Activated CD4-positive, alpha-beta T cell treated with anti-CD3 and anti-CD28 coated beads for 36 hours (primary cell): Measurements from ENCODE around the gene CDH5. TPM values are rescaled to one million over a fixed set of nuclear protein-coding genes. Genes with fewer than 3 reads are reported as not detected.

Experiments
- ATAC-seq: fragments of 200-7000 bp; cut with Tn5 transposase; one replicate; pipeline ENCODE4 v1.10.0; 2021; ENCODE audit warnings: mild to moderate bottlenecking, moderate library complexity
- CTCF ChIA-PET: fragments of 350-600 bp; sonication (Branson Sonifier 250); formaldehyde crosslinking; loops from one replicate; lab custom pipeline; 2021; ENCODE audit warnings: antibody characterized with exemption; lab: Charles Lee
- POLR2A ChIA-PET: fragments of 350-600 bp; sonication (Branson Sonifier 250); formaldehyde crosslinking; loops from one replicate; lab custom pipeline; 2021; ENCODE audit warnings: antibody characterized with exemption, inconsistent platforms; lab: Charles Lee
- DNase-seq: peaks from one replicate; pipeline ENCODE4 v3.0.0-alpha.2; 2020
- H3K27ac Mint-ChIP-seq: one replicate; pipeline ENCODE4 v1.8.0; 2021; ENCODE audit warnings: mixed read lengths
- H3K27me3 Mint-ChIP-seq: one replicate; pipeline ENCODE4 v1.8.0; 2021; ENCODE audit warnings: mixed read lengths
- H3K36me3 Mint-ChIP-seq: one replicate; pipeline ENCODE4 v1.8.0; 2021; ENCODE audit warnings: low read depth, mixed read lengths
- H3K4me1 Mint-ChIP-seq: one replicate; pipeline ENCODE4 v1.8.0; 2021; ENCODE audit warnings: mixed read lengths
- H3K4me3 Mint-ChIP-seq: one replicate; pipeline ENCODE4 v1.8.0; 2021; ENCODE audit warnings: mild to moderate bottlenecking, moderate library complexity, mixed read lengths
- H3K9me3 Mint-ChIP-seq: one replicate; pipeline ENCODE4 v1.8.0; 2021; ENCODE audit warnings: low read depth, mixed read lengths
- intact Hi-C, 2 experiments: fragments of 100-400 bp; cut with DNase I in 1 of 2; cut with micrococcal nuclease in 1 of 2; formaldehyde crosslinking; loops; one replicate each; pipeline versions ENCODE4 v1.14.2 to v1.15.1; 2022 to 2024; cut with DNase I, micrococcal nuclease
- total RNA-seq, 2 experiments: library from RNA; stranded (reverse); gene quantifications; one replicate each; pipeline ENCODE4 v1.2.3, GENCODE V29; 2021

CDH5 gene
- total RNA-seq, 2 experiments from 2014 or later: not detected

- H3K4me3 Mint-ChIP-seq: no peak overlapping the region
- intact Hi-C loops: no loop called here
- CTCF ChIA-PET: no interaction called here
- ATAC-seq: no peak
- H3K27me3 Mint-ChIP-seq: no peaks in the 10 kb centered on the region
- no peak for DNase-seq
- POLR2A ChIA-PET: no interaction called here
- H3K27ac Mint-ChIP-seq: no peak overlapping the region
- no peaks in the 10 kb centered on the region for H3K4me1 Mint-ChIP-seq
- H3K9me3 Mint-ChIP-seq: peaks cover 3% of the 10 kb centered on the region
- no peaks in the 10 kb centered on the region for H3K36me3 Mint-ChIP-seq
Observed at GRCh38 chr16:66376577-66377305, 10.2 kb downstream of the CDH5 start.

GRCh38 chr16:66377324-66377723, 10.8 kb downstream of the CDH5 start:
- no peak for ATAC-seq
- H3K4me1 Mint-ChIP-seq: no peaks in the 10 kb centered on the region
- CTCF ChIA-PET: no interaction called here
- no peaks in the 10 kb centered on the region for H3K36me3 Mint-ChIP-seq
- POLR2A ChIA-PET: no interaction called here
- DNase-seq: no peak
- H3K9me3 Mint-ChIP-seq: peaks cover 3% of the 10 kb centered on the region
- intact Hi-C loops: no loop called here
- no peak overlapping the region for H3K27ac Mint-ChIP-seq
- H3K27me3 Mint-ChIP-seq: no peaks in the 10 kb centered on the region
- no peak overlapping the region for H3K4me3 Mint-ChIP-seq

GRCh38 chr16:66378741-66379570, 12.5 kb downstream of the CDH5 start:
- peaks cover 1% of the 10 kb centered on the region for H3K27me3 Mint-ChIP-seq
- H3K9me3 Mint-ChIP-seq: peaks cover 3% of the 10 kb centered on the region
- ATAC-seq: no peak
- H3K36me3 Mint-ChIP-seq: no peaks in the 10 kb centered on the region
- no peak overlapping the region for H3K4me3 Mint-ChIP-seq
- ChIA-PET CTCF (no interaction called here), POLR2A (no interaction called here)
- H3K27ac Mint-ChIP-seq: no peak overlapping the region
- H3K4me1 Mint-ChIP-seq: no peaks in the 10 kb centered on the region
- no peak for DNase-seq
- intact Hi-C loops: no loop called here

GRCh38 chr16:66379571-66379941, 13.1 kb downstream of the CDH5 start:
- Mint-ChIP-seq H3K9me3 (peaks cover 3% of the 10 kb centered on the region), H3K4me3 (no peak overlapping the region), H3K4me1 (no peaks in the 10 kb centered on the region), H3K27me3 (peaks cover 1% of the 10 kb centered on the region), H3K36me3 (no peaks in the 10 kb centered on the region), H3K27ac (no peak overlapping the region)
- ATAC-seq: no peak
- no peak for DNase-seq
- CTCF ChIA-PET: no interaction called here
- POLR2A ChIA-PET: no interaction called here
- intact Hi-C loops: no loop called here

- intact Hi-C loops: no loop called here
- H3K9me3 Mint-ChIP-seq: peaks cover 3% of the 10 kb centered on the region
- H3K36me3 Mint-ChIP-seq: no peaks in the 10 kb centered on the region
- CTCF ChIA-PET: no interaction called here
- H3K4me3 Mint-ChIP-seq: no peak overlapping the region
- H3K27ac Mint-ChIP-seq: no peak overlapping the region
- no peaks in the 10 kb centered on the region for H3K4me1 Mint-ChIP-seq
- POLR2A ChIA-PET: no interaction called here
- peaks cover 1% of the 10 kb centered on the region for H3K27me3 Mint-ChIP-seq
- ATAC-seq: no peak
- no peak for DNase-seq
Observed at GRCh38 chr16:66380421-66380820, 13.9 kb downstream of the CDH5 start.

- POLR2A ChIA-PET: no interaction called here
- ATAC-seq (no peak), DNase-seq (no peak)
- Mint-ChIP-seq H3K9me3 (peaks cover 3% of the 10 kb centered on the region), H3K36me3 (no peaks in the 10 kb centered on the region), H3K4me3 (no peak overlapping the region), H3K27me3 (peaks cover 1% of the 10 kb centered on the region), H3K4me1 (no peaks in the 10 kb centered on the region), H3K27ac (no peak overlapping the region)
- CTCF ChIA-PET: no interaction called here
- intact Hi-C loops: no loop called here
Observed at GRCh38 chr16:66381585-66382170, 15.2 kb downstream of the CDH5 start.

- Mint-ChIP-seq H3K4me1 (no peaks in the 10 kb centered on the region), H3K27me3 (peaks cover 1% of the 10 kb centered on the region), H3K9me3 (peaks cover 3% of the 10 kb centered on the region), H3K4me3 (no peak overlapping the region), H3K36me3 (no peaks in the 10 kb centered on the region), H3K27ac (no peak overlapping the region)
- intact Hi-C loops: no loop called here
- POLR2A ChIA-PET: no interaction called here
- ATAC-seq (no peak), DNase-seq (no peak)
- CTCF ChIA-PET: no interaction called here
Observed at GRCh38 chr16:66382171-66382965, 15.9 kb downstream of the CDH5 start.

- CTCF ChIA-PET: no interaction called here
- Mint-ChIP-seq H3K27ac (no peak overlapping the region), H3K4me1 (no peaks in the 10 kb centered on the region), H3K4me3 (no peak overlapping the region), H3K36me3 (no peaks in the 10 kb centered on the region), H3K9me3 (peaks cover 3% of the 10 kb centered on the region), H3K27me3 (peaks cover 1% of the 10 kb centered on the region)
- intact Hi-C loops: no loop called here
- ATAC-seq (no peak), DNase-seq (no peak)
- POLR2A ChIA-PET: no interaction called here
Observed at GRCh38 chr16:66382966-66383299, 16.4 kb downstream of the CDH5 start.

GRCh38 chr16:66383551-66383950, 17.1 kb downstream of the CDH5 start:
- ChIA-PET CTCF (no interaction called here), POLR2A (no interaction called here)
- Mint-ChIP-seq H3K4me3 (no peak overlapping the region), H3K27me3 (peaks cover 1% of the 10 kb centered on the region), H3K4me1 (no peaks in the 10 kb centered on the region), H3K27ac (no peak overlapping the region), H3K9me3 (peaks cover 3% of the 10 kb centered on the region), H3K36me3 (no peaks in the 10 kb centered on the region)
- no peak for DNase-seq
- intact Hi-C loops: no loop called here
- ATAC-seq: no peak

- no peaks in the 10 kb centered on the region for H3K4me1 Mint-ChIP-seq
- H3K36me3 Mint-ChIP-seq: no peaks in the 10 kb centered on the region
- intact Hi-C loops: no loop called here
- CTCF ChIA-PET: interaction anchor here (0.6 kb wide), 1 partner anchor 134 kb away, joined by 3 read pairs; no protein-coding TSS in a partner anchor
- ATAC-seq (no peak), DNase-seq (no peak)
- H3K27me3 Mint-ChIP-seq: peaks cover 1% of the 10 kb centered on the region
- H3K4me3 Mint-ChIP-seq: no peak overlapping the region
- POLR2A ChIA-PET: no interaction called here
- H3K9me3 Mint-ChIP-seq: no peaks in the 10 kb centered on the region
- no peak overlapping the region for H3K27ac Mint-ChIP-seq
Observed at GRCh38 chr16:66385415-66385814, 18.9 kb downstream of the CDH5 start.
